ENCODE results near the gene HSD17B14. TPM values are rescaled to one million over a fixed set of nuclear protein-coding genes. Genes with fewer than 3 reads are reported as not detected.
A peak's percentile ranks its signal among the peaks of the same experiment; 100 is the strongest.

Gene HSD17B14
- total and polyA plus RNA-seq, 9 of the 15 experiments (the other 6 are each of a cell fraction or from before 2014, with no cell fraction given) = 0.16 TPM; not detected in 8

DNA sequence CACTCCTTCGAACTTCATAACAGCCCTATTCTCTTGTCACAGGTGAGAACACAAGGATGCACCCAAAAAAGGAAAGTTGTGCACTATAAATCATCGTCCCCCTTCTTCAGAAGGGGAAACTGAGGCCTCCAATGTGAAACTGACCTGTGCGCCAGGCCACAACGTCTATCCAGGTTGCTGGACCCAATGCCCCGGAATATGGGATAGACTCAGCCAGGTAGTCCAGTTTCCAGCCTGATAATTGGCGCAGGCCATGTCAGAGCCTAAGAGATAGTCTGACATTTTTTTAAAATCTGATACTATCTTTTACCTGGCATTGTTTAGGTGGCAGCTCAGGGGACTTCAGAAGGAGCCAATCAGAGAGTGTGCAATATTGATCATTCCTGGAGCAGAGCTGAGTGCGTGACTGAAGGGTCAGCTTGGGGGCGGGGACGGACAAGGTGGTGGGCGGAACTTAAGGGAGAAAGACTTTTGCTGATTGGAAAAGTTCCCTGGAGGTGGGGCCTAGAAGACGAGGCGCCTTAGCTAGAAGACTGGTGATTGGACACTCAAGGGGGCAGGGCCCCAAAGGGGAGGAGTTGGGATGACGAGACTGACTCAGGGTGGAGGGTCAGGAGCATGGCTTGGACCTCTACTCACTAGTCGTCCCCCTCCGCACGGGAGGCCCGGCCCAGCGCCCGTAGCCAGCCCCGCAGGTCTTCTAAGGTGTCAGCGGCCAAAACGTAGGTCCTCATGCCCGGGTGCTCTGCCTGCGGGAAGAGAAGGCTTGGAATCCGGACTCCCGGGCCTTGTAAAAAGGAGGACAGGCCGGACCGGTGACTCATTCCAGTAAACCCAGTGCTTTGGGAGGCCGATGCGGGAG lies 23.7 kb upstream of the HSD17B14 start (continued):
- TF ChIP-seq GTF2B (IDR thresholded peaks at IDR 0.05; ENCODE audit: extremely low read depth, insufficient read length) = no peak
- TF ChIP-seq TAF9B (IDR thresholded peaks at IDR 0.05; ENCODE audit: partially characterized antibody) = no peak
- no peak for TF ChIP-seq U2AF2 (optimal IDR thresholded peaks at IDR 0.05; ENCODE audit: low read depth, low read length)
- TF ChIP-seq TSC22D4 (tag; IDR thresholded peaks at IDR 0.05) = no peak
- TF ChIP-seq, protein P1, sequence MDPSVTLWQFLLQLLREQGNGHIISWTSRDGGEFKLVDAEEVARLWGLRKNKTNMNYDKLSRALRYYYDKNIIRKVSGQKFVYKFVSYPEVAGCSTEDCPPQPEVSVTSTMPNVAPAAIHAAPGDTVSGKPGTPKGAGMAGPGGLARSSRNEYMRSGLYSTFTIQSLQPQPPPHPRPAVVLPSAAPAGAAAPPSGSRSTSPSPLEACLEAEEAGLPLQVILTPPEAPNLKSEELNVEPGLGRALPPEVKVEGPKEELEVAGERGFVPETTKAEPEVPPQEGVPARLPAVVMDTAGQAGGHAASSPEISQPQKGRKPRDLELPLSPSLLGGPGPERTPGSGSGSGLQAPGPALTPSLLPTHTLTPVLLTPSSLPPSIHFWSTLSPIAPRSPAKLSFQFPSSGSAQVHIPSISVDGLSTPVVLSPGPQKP (CRISPR knock-in tag; IDR thresholded peaks at IDR 0.05) = no peak
- TF ChIP-seq MAFF (IDR thresholded peaks at IDR 0.05; ENCODE audit: low read length) = no peak
- TF ChIP-seq, protein P2, sequence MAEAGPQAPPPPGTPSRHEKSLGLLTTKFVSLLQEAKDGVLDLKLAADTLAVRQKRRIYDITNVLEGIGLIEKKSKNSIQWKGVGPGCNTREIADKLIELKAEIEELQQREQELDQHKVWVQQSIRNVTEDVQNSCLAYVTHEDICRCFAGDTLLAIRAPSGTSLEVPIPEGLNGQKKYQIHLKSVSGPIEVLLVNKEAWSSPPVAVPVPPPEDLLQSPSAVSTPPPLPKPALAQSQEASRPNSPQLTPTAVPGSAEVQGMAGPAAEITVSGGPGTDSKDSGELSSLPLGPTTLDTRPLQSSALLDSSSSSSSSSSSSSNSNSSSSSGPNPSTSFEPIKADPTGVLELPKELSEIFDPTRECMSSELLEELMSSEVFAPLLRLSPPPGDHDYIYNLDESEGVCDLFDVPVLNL (CRISPR knock-in tag; IDR thresholded peaks at IDR 0.05; ENCODE audit: low read depth) = no peak
- no peak for TF ChIP-seq BACH1 (tag; IDR thresholded peaks at IDR 0.05)
- 0 out of 2 replicates have a peak, but pooled peaks have one; percentile 16 for TF ChIP-seq ESRRA (IDR thresholded peaks at IDR 0.05; ENCODE audit: borderline replicate concordance, low read depth)
- TF ChIP-seq WHSC1 (IDR thresholded peaks at IDR 0.05; ENCODE audit: low read length) = no peak
- no peak for TF ChIP-seq IFI16 (CRISPR knock-in tag; IDR thresholded peaks at IDR 0.05)
- no peak for TF ChIP-seq CLOCK (CRISPR knock-in tag; IDR thresholded peaks at IDR 0.05; ENCODE audit: borderline replicate concordance)
- TF ChIP-seq KHSRP (IDR thresholded peaks at IDR 0.05) = no peak
- TF ChIP-seq ZZZ3 (IDR thresholded peaks at IDR 0.05) = no peak
- no peak for TF ChIP-seq RBM17 (IDR thresholded peaks at IDR 0.05; ENCODE audit: borderline replicate concordance, low read depth, low read length)
- TF ChIP-seq PRMT5 (CRISPR knock-in tag; IDR thresholded peaks at IDR 0.05) = no peak
- no peak for TF ChIP-seq PPARD (CRISPR knock-in tag; IDR thresholded peaks at IDR 0.05)
- TF ChIP-seq ILF3 (IDR thresholded peaks at IDR 0.05; ENCODE audit: borderline replicate concordance) = no peak
- TF ChIP-seq NFRKB (IDR thresholded peaks at IDR 0.05; ENCODE audit: low read depth) = no peak
- no peak for TF ChIP-seq RBM34 (IDR thresholded peaks at IDR 0.05; ENCODE audit: borderline replicate concordance, insufficient read depth, low read length)
- peak; percentile 36; the same call in 1 of the 2 replicates for TF ChIP-seq KAT7 (CRISPR knock-in tag; IDR thresholded peaks at IDR 0.05; ENCODE audit: borderline replicate concordance)
- TF ChIP-seq TARDBP (IDR thresholded peaks at IDR 0.05) = no peak
- TF ChIP-seq PYGO2 (tag; IDR thresholded peaks at IDR 0.05) = no peak
- peak; percentile 59; the same call in 1 of the 2 replicates for TF ChIP-seq CREB1 (IDR thresholded peaks at IDR 0.05)
- peak; percentile 69 for TF ChIP-seq CREB1 (CRISPR knock-in tag; IDR thresholded peaks at IDR 0.05)

All from K562 (cell line).